GM20000 (cell line): ENCODE results near the gene SCAF1.

Source experiments
- DNase-seq: peaks from one replicate; pipeline ENCODE4 v3.0.0; 2012; ENCODE audit warnings: low spot score
- CTCF ChIP-seq: IDR thresholded peaks from 2 replicates; pipeline ENCODE4 v1.5.1; 2012; ENCODE audit warnings: mild to moderate bottlenecking, control low read depth; ENCODE audit errors: extremely low read depth, missing control alignments

Gene SCAF1

DNA sequence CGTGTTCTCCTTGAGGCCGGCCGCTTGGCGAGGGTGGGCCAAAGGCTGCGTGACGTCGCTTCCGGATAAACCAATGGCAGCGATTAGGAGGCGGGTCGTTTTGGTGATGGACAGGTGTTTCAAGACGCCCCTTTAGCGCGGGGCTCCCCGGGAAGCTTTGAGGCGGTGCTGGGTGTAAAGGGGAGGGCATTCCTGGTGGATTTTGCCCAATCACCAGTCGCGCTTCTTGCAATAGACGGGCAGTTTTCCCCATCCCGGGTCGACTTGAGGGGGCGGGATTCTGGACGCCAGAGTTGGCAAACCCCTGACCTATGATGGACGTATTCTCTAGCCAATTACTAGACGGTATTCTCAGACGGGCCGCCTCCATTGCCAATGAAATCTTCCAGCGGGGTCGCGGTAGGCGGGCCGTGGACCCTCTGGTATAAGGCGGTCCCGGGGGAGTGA is 34.8 kb downstream of the SCAF1 start:
- peak; percentile 97 for DNase-seq
- no peak for TF ChIP-seq CTCF

GRCh38 chr19:49677231-49677900 is 35.4 kb downstream of the SCAF1 start, which contains the start of gene PRMT1:
Gene PRMT1, plus strand, starts transcription at chr19:49677271. Its CDS starts 10 bp downstream, at chr19:49677281.
- TF ChIP-seq CTCF = no peak
- no peak for DNase-seq

- TF ChIP-seq CTCF = peak; percentile 42
- peak; percentile 81 for DNase-seq
Observed at GRCh38 chr19:49677901-49678674, 36.1 kb downstream of the SCAF1 start.

DNA sequence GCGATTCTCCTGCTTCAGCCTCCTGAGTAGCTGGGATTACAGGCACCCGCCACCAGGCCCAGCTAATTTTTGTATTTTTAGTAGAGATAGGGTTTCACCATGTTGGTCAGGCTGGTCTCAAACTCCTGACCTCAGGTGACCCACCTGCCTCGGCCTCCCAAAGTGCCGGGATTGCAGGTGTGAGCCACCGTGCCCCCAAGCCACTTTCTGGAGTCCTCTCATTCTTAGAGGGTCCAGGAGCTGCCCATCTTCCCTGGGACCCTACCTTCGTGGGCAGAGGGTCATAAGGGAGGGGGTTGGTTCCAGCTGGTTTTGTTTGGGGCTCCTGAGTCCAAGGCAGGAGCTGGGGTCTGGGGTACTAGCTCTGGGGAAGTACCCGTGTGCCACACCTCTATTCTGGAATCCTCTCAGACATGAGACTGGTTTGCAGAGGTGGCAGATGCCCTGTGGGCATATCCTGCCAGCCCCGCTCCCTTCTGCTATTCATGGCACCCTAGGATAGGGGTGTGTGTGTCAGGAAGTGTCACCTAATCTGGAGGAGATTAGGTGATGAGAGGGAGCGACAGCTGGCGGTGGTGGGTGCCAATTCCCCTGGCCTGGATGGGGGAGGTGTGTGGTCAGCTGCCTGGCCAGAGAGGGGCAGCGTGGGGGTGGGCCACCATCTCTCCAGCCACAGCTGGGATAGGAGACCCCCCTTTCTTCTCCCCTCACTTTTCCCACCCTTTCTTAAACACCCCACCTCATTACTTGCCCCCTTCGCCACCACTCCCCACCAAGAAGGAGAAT is 37.2 kb downstream of the SCAF1 start:
- no peak for TF ChIP-seq CTCF
- DNase-seq = no peak

DNA sequence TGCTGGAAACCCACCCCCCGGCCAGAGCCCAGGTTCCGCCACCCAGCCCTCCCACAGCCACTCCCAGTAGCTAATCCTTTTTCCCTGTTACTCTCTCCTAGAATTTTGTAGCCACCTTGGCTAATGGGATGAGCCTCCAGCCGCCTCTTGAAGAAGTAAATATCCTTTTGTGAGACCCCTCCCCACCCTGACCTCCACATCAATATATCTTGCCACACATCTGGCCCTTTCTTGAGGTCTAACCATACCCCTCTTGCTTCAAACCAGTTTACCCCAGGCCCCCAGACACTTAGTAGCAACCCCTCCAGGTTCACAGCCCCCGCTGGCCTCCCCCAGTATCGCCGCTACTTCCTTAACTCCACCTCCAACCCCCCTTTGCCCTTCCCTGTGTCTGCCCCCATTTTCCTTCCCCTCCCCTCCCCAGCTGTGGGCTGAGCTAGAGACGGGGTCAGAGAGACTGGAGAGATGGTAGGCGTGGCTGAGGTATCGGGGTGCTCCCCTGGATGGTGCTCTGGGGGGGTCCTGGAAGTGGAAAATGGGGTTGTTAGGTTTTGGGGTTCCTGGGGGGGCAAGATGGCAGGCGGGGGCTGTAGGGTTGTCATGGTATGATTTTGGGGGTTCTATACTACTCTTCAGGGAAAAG is 37.9 kb downstream of the SCAF1 start:
- no peak for TF ChIP-seq CTCF
- no peak for DNase-seq

- peak; percentile 96 for DNase-seq
- TF ChIP-seq CTCF = peak; percentile 98
Observed at GRCh38 chr19:49680421-49681351, 38.7 kb downstream of the SCAF1 start.
